Prostate gland (tissue), 2 donors: ENCODE results near the gene PGR.

Source experiments
- CTCF ChIP-seq, 4 experiments: fragments of 200-600 bp in 2 of 4; fragments of 450-650 bp in 2 of 4; sonication (generic) in 2 of 4; IDR thresholded peaks; 1 replicate in 3 of 4; 2 replicates in 1 of 4; pipeline ENCODE4 v1.5.1; 2016 to 2019; ENCODE audit warnings: antibody characterized with exemption in 4 of 4, mild to moderate bottlenecking in 2 of 4, moderate library complexity in 2 of 4
- POLR2A ChIP-seq: fragments of 450-650 bp; IDR thresholded peaks from one replicate; pipeline ENCODE4 v1.6.1; 2016; ENCODE audit warnings: antibody characterized with exemption, mild to moderate bottlenecking
- POLR2AphosphoS5 ChIP-seq: sonication (generic); formaldehyde crosslinking; IDR thresholded peaks from one replicate; pipeline ENCODE4 v1.6.1; 2017; ENCODE audit warnings: antibody characterized with exemption

DNA sequence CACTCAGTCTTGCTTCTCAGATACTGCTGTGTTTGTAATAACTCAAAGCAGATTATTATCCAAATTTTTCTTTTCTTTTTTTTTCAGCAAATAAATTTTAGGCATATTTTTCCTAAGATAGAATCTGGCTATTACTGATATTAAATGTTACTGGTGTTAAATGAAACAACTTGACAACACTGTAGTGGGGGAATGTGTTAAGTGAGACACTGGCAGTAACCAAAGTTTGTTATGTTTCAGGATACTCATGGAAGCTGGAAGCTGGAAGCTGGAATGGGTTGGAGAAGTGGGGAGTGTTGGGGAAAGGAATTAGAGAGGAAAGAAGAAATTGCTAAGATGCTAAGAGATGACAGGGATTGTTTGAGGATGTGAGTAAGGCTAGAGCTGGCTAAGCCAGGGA lies 24.9 kb downstream of the PGR start:
- no peak for TF ChIP-seq CTCF (IDR thresholded peaks at IDR 0.05)
- no peak for TF ChIP-seq POLR2A
- no peak for TF ChIP-seq POLR2AphosphoS5
